ENCODE results near the gene KRT16. TPM values are rescaled to one million over a fixed set of nuclear protein-coding genes. Genes with fewer than 3 reads are reported as not detected.
"Not testable (repeated sequence)": the region's sequence is repeated elsewhere in the genome, so short reads cannot be mapped to it uniquely, and the experiment has no call there.

Gene KRT16
- total and polyA plus RNA-seq, 10 of the 15 experiments (the other 5 are each of a cell fraction or from before 2014, with no cell fraction given) = 0.07 TPM; not detected in 9

DNA sequence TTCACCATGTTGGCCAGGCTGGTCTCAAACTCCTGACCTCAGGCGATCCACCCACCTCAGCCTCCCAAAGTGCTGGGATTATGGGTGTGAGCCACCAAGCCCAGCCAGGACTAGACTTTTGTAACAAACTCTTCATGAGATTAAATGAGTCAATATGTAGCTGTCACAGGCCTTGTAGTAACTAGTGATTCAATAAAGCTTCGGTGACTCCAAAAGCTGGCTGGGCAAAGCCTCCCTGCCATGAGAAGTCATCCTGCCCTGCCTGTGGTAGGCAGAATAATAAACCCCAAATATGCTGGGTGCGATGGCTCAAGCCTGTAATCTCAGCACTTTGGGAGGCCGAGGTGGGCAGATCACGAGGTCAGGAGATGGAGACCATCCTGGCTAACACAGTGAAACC, 28.0 kb upstream of the KRT16 start:
- BruUV-seq (replicated peaks); intact Hi-C loops (cut with micrococcal nuclease; ENCODE audit: unreplicated experiment); FAIRE-seq; H3K9ac ChIP-seq (ENCODE audit: control insufficient read depth, insufficient read depth, low read length); H3K79me2 ChIP-seq (ENCODE audit: control insufficient read depth, insufficient read depth, low read length); H3K9me3 ChIP-seq (replicated peaks; ENCODE audit: control insufficient read depth, insufficient read depth, low read length); H4K20me1 ChIP-seq (ENCODE audit: control insufficient read depth, insufficient read depth); in situ Hi-C loops (cut with MboI); DNase-seq (ENCODE audit: low read depth, low spot score); H2AFZ ChIP-seq (ENCODE audit: control insufficient read depth, low read depth, low read length); H3K27me3 ChIP-seq (replicated peaks in 1 of 2; ENCODE audit: control insufficient read depth in 2 of 2, insufficient read depth in 2 of 2, low read length in 1 of 2); H3K36me3 ChIP-seq (ENCODE audit: control insufficient read depth in 2 of 2, insufficient read depth in 2 of 2, low read length in 1 of 2); H3K4me1 ChIP-seq (ENCODE audit: control insufficient read depth, insufficient read depth, low read length); POLR2A ChIA-PET; H3K27ac ChIP-seq (ENCODE audit: control insufficient read depth, insufficient read depth); H3K4me3 ChIP-seq; H3K4me2 ChIP-seq (ENCODE audit: control insufficient read depth, insufficient read depth); ATAC-seq: not testable (repeated sequence)
- ChIA-PET SMC1A (ENCODE audit: uncharacterized antibody, unreplicated experiment) (interaction anchor here (1.2 kb wide), 1 partner anchor 92 kb away, joined by 3 read pairs; no protein-coding TSS in a partner anchor), CTCF (interaction anchor here (1.0 kb wide), 1 partner anchor 22 kb away, joined by 3 read pairs; no protein-coding TSS in a partner anchor), RAD21 (ENCODE audit: unreplicated experiment) (interaction anchor here (1.0 kb wide), 1 partner anchor 8 kb away, joined by 3 read pairs; no protein-coding TSS in a partner anchor)
- 27% methylated on average over 5 of the region's 5 CpGs for WGBS (ENCODE audit: insufficient coverage, insufficient replicate concordance, low lambda C conversion rate, missing lambda C conversion rate)

DNA sequence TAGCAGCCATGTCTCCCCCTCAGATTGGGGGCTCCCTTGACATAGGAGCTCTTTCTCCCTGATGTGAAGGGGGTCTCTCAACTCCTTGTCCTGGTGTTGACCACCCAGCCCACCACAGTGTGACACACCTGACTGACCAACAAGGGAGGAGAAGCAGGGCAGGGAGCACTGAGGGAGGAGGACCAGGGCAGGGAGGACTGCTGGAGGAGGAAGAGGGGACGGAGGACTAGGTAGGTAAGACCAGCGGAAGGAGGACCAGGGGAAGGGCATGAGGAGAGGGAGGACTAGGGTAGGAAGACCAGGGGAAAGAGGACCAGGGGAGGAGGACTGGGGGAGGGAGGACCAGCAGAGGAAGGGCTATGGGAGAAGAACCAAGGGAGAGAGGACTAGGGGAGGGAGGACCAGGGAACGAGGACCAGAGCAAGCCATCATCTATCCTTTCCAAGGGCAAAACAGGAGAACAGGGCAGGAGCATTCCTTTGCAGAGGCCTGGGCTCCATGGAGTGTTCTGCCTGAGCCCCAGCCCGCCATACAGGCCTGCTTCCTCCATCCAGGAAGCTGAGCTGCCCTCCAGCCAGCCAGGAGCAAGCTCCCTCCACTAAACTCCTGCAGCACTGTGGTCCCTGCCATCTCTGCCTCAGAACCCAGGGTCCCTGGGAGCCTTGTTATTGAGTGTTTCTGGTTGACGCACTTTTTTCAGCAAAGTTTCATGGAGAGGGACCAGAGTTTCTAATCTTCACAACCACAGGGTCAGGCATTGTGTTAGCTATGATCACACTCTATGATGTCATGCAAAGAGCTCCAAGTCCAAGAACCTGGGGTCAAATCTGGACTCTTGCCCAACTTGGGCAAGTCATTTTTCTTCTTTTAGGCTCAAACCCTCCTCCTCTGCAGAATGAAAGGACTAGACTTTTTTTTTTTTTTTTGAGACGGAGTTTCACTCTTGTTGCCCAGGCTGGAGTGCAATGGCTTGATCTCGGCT, 27.2 kb upstream of the KRT16 start:
- ChIA-PET CTCF (interaction anchor here (0.7 to 1.5 kb wide), 3 partner anchors 9 to 346 kb away, joined by 3 to 5 read pairs (median 3); no protein-coding TSS in a partner anchor), POLR2A (interaction anchor here (0.7 kb wide), 1 partner anchor 18 kb away, joined by 5 read pairs; no protein-coding TSS in a partner anchor), SMC1A (ENCODE audit: uncharacterized antibody, unreplicated experiment) (interaction anchor here (1.2 kb wide), 1 partner anchor 91 kb away, joined by 3 read pairs; no protein-coding TSS in a partner anchor), RAD21 (ENCODE audit: unreplicated experiment) (interaction anchor here (1.0 kb wide), 1 partner anchor 9 kb away, joined by 3 read pairs; no protein-coding TSS in a partner anchor)
- FAIRE-seq = no peak
- Histone ChIP-seq H3K27me3 (replicated peaks in 1 of 2; ENCODE audit: control insufficient read depth in 2 of 2, insufficient read depth in 2 of 2, low read length in 1 of 2) (no peaks in the 10 kb centered on the region; a peak in 1 of 4 replicates), H3K79me2 (ENCODE audit: control insufficient read depth, insufficient read depth, low read length) (no peaks in the 10 kb centered on the region), H3K27ac (ENCODE audit: control insufficient read depth, insufficient read depth) (no peak overlapping the region), H3K4me3 (no peak overlapping the region), H2AFZ (ENCODE audit: control insufficient read depth, low read depth, low read length) (no peak overlapping the region), H3K4me1 (ENCODE audit: control insufficient read depth, insufficient read depth, low read length) (no peaks in the 10 kb centered on the region), H3K9ac (ENCODE audit: control insufficient read depth, insufficient read depth, low read length) (no peak overlapping the region), H4K20me1 (ENCODE audit: control insufficient read depth, insufficient read depth) (no peaks in the 10 kb centered on the region), H3K36me3 (ENCODE audit: control insufficient read depth in 2 of 2, insufficient read depth in 2 of 2, low read length in 1 of 2) (no peaks in the 10 kb centered on the region), H3K4me2 (ENCODE audit: control insufficient read depth, insufficient read depth) (no peak overlapping the region), H3K9me3 (replicated peaks; ENCODE audit: control insufficient read depth, insufficient read depth, low read length) (no peaks in the 10 kb centered on the region)
- no peak for ATAC-seq
- 44% methylated on average over 7 of the region's 7 CpGs for WGBS (ENCODE audit: insufficient coverage, insufficient replicate concordance, low lambda C conversion rate, missing lambda C conversion rate)
- intact Hi-C loops (cut with micrococcal nuclease; ENCODE audit: unreplicated experiment) = no loop called here
- no peak for DNase-seq (ENCODE audit: low read depth, low spot score)
- in situ Hi-C loops (cut with MboI) = no loop called here
- BruUV-seq (replicated peaks) = no TSS peak
- TF ChIP-seq SP1 (IDR thresholded peaks at IDR 0.05; ENCODE audit: low read depth, low read length) = no peak
- peak; percentile 81; the same call in 1 of the 2 replicates for TF ChIP-seq NFXL1 (IDR thresholded peaks at IDR 0.05; ENCODE audit: borderline replicate concordance)
- no peak for TF ChIP-seq HDAC2 (IDR thresholded peaks at IDR 0.05)
